Measurements from ENCODE around the gene IP6K1.

The IP6K1 gene

GRCh38 chr3:49747792-49748480 is 38.4 kb downstream of the IP6K1 start:
- 95% methylated on average over 13 of the region's 13 CpGs for WGBS, 2 experiments
- no peaks in the 10 kb centered on the region for H3K4me1 ChIP-seq (ENCODE audit: control insufficient read depth, insufficient read depth, low read length)
- H3K4me3 ChIP-seq (ENCODE audit: insufficient read depth, low read depth, low read length): no peak overlapping the region
- H3K27me3 ChIP-seq (ENCODE audit: control insufficient read depth, insufficient read depth, low read length, poor library complexity, severe bottlenecking): no peaks in the 10 kb centered on the region
- H3K36me3 ChIP-seq (ENCODE audit: control insufficient read depth, insufficient read depth, low read length): no peaks in the 10 kb centered on the region
- peak overlapping the region; percentile 54 for H3K27ac ChIP-seq (ENCODE audit: insufficient read depth, low read depth, low read length, poor library complexity, severe bottlenecking)
- no peaks in the 10 kb centered on the region for H3K9me3 ChIP-seq (ENCODE audit: control insufficient read depth, low read length)

- H3K36me3 ChIP-seq (ENCODE audit: control insufficient read depth, insufficient read depth, low read length): no peaks in the 10 kb centered on the region
These were observed 40.4 kb downstream of the IP6K1 start for GRCh38 chr3:49745986-49746385.

GRCh38 chr3:49740427-49740826 is 45.9 kb downstream of the IP6K1 start:
- no peaks in the 10 kb centered on the region for H3K9me3 ChIP-seq (ENCODE audit: control insufficient read depth, low read length)
- H3K4me3 ChIP-seq (ENCODE audit: insufficient read depth, low read depth, low read length): no peak overlapping the region
- no peaks in the 10 kb centered on the region for H3K27me3 ChIP-seq (ENCODE audit: control insufficient read depth, insufficient read depth, low read length, poor library complexity, severe bottlenecking)
- H3K4me1 ChIP-seq (ENCODE audit: control insufficient read depth, insufficient read depth, low read length): no peaks in the 10 kb centered on the region
- H3K36me3 ChIP-seq (ENCODE audit: control insufficient read depth, insufficient read depth, low read length): peaks cover 19% of the 10 kb centered on the region
- no peak overlapping the region for H3K27ac ChIP-seq (ENCODE audit: insufficient read depth, low read depth, low read length, poor library complexity, severe bottlenecking)

More at GRCh38 chr3:49745986-49746385, 40.4 kb downstream of the IP6K1 start:
- Histone ChIP-seq H3K4me3 (ENCODE audit: insufficient read depth, low read depth, low read length) (no peak overlapping the region), H3K4me1 (ENCODE audit: control insufficient read depth, insufficient read depth, low read length) (no peaks in the 10 kb centered on the region), H3K9me3 (ENCODE audit: control insufficient read depth, low read length) (no peaks in the 10 kb centered on the region), H3K27ac (ENCODE audit: insufficient read depth, low read depth, low read length, poor library complexity, severe bottlenecking) (no peak overlapping the region), H3K27me3 (ENCODE audit: control insufficient read depth, insufficient read depth, low read length, poor library complexity, severe bottlenecking) (no peaks in the 10 kb centered on the region)
- WGBS, 2 experiments: 83 to 98% methylated on average over 1 to 2 of the region's 2 CpGs

- WGBS, 2 experiments: 95 to 96% methylated on average over 11 of the region's 11 CpGs
- H3K4me1 ChIP-seq (ENCODE audit: control insufficient read depth, insufficient read depth, low read length): no peaks in the 10 kb centered on the region
- H3K9me3 ChIP-seq (ENCODE audit: control insufficient read depth, low read length): no peaks in the 10 kb centered on the region
- H3K36me3 ChIP-seq (ENCODE audit: control insufficient read depth, insufficient read depth, low read length): peaks cover 20% of the 10 kb centered on the region
- H3K27ac ChIP-seq (ENCODE audit: insufficient read depth, low read depth, low read length, poor library complexity, severe bottlenecking): no peak overlapping the region
- H3K4me3 ChIP-seq (ENCODE audit: insufficient read depth, low read depth, low read length): no peak overlapping the region
- H3K27me3 ChIP-seq (ENCODE audit: control insufficient read depth, insufficient read depth, low read length, poor library complexity, severe bottlenecking): no peaks in the 10 kb centered on the region
These were observed 48.2 kb downstream of the IP6K1 start for GRCh38 chr3:49738067-49738713.

GRCh38 chr3:49734752-49735151 is 51.6 kb downstream of the IP6K1 start:
- Histone ChIP-seq H3K4me3 (ENCODE audit: insufficient read depth, low read depth, low read length) (no peak overlapping the region), H3K9me3 (ENCODE audit: control insufficient read depth, low read length) (no peaks in the 10 kb centered on the region), H3K27ac (ENCODE audit: insufficient read depth, low read depth, low read length, poor library complexity, severe bottlenecking) (no peak overlapping the region), H3K36me3 (ENCODE audit: control insufficient read depth, insufficient read depth, low read length) (peaks cover 35% of the 10 kb centered on the region), H3K27me3 (ENCODE audit: control insufficient read depth, insufficient read depth, low read length, poor library complexity, severe bottlenecking) (no peaks in the 10 kb centered on the region), H3K4me1 (ENCODE audit: control insufficient read depth, insufficient read depth, low read length) (no peaks in the 10 kb centered on the region)
- 96 to 99% methylated on average over 6 of the region's 6 CpGs for WGBS, 2 experiments

- H3K4me3 ChIP-seq (ENCODE audit: insufficient read depth, low read depth, low read length): no peak overlapping the region
- 96 to 100% methylated on average over 1 of the region's 1 CpG for WGBS, 2 experiments
- H3K27me3 ChIP-seq (ENCODE audit: control insufficient read depth, insufficient read depth, low read length, poor library complexity, severe bottlenecking): no peaks in the 10 kb centered on the region
- H3K27ac ChIP-seq (ENCODE audit: insufficient read depth, low read depth, low read length, poor library complexity, severe bottlenecking): no peak overlapping the region
- H3K4me1 ChIP-seq (ENCODE audit: control insufficient read depth, insufficient read depth, low read length): no peaks in the 10 kb centered on the region
- peaks cover 33% of the 10 kb centered on the region for H3K36me3 ChIP-seq (ENCODE audit: control insufficient read depth, insufficient read depth, low read length)
- no peaks in the 10 kb centered on the region for H3K9me3 ChIP-seq (ENCODE audit: control insufficient read depth, low read length)
These were observed 52.8 kb downstream of the IP6K1 start for GRCh38 chr3:49733551-49733950.

GRCh38 chr3:49732597-49732996 is 53.7 kb downstream of the IP6K1 start:
- no peaks in the 10 kb centered on the region for H3K27me3 ChIP-seq (ENCODE audit: control insufficient read depth, insufficient read depth, low read length, poor library complexity, severe bottlenecking)
- H3K36me3 ChIP-seq (ENCODE audit: control insufficient read depth, insufficient read depth, low read length): peaks cover 30% of the 10 kb centered on the region
- 94 to 95% methylated on average over 11 of the region's 11 CpGs for whole genome bisulfite sequencing, 2 experiments
- H3K9me3 ChIP-seq (ENCODE audit: control insufficient read depth, low read length): no peaks in the 10 kb centered on the region
- no peak overlapping the region for H3K4me3 ChIP-seq (ENCODE audit: insufficient read depth, low read depth, low read length)
- H3K4me1 ChIP-seq (ENCODE audit: control insufficient read depth, insufficient read depth, low read length): no peaks in the 10 kb centered on the region
- no peak overlapping the region for H3K27ac ChIP-seq (ENCODE audit: insufficient read depth, low read depth, low read length, poor library complexity, severe bottlenecking)

- WGBS, 2 experiments: 93 to 94% methylated on average over 4 of the region's 4 CpGs
- peaks cover 27% of the 10 kb centered on the region for H3K36me3 ChIP-seq (ENCODE audit: control insufficient read depth, insufficient read depth, low read length)
These were observed 56.3 kb downstream of the IP6K1 start for GRCh38 chr3:49729966-49730609.

GRCh38 chr3:49727924-49728361 is 58.4 kb downstream of the IP6K1 start:
- Histone ChIP-seq H3K27me3 (ENCODE audit: control insufficient read depth, insufficient read depth, low read length, poor library complexity, severe bottlenecking) (no peaks in the 10 kb centered on the region), H3K4me1 (ENCODE audit: control insufficient read depth, insufficient read depth, low read length) (peaks cover 3% of the 10 kb centered on the region), H3K9me3 (ENCODE audit: control insufficient read depth, low read length) (no peaks in the 10 kb centered on the region), H3K4me3 (ENCODE audit: insufficient read depth, low read depth, low read length) (no peak overlapping the region), H3K36me3 (ENCODE audit: control insufficient read depth, insufficient read depth, low read length) (peaks cover 23% of the 10 kb centered on the region), H3K27ac (ENCODE audit: insufficient read depth, low read depth, low read length, poor library complexity, severe bottlenecking) (no peak overlapping the region)
- 97% methylated on average over 15 of the region's 15 CpGs for WGBS, 2 experiments

More at GRCh38 chr3:49729966-49730609, 56.3 kb downstream of the IP6K1 start:
- Histone ChIP-seq H3K27me3 (ENCODE audit: control insufficient read depth, insufficient read depth, low read length, poor library complexity, severe bottlenecking) (no peaks in the 10 kb centered on the region), H3K9me3 (ENCODE audit: control insufficient read depth, low read length) (no peaks in the 10 kb centered on the region), H3K4me3 (ENCODE audit: insufficient read depth, low read depth, low read length) (no peak overlapping the region), H3K4me1 (ENCODE audit: control insufficient read depth, insufficient read depth, low read length) (no peaks in the 10 kb centered on the region), H3K27ac (ENCODE audit: insufficient read depth, low read depth, low read length, poor library complexity, severe bottlenecking) (no peak overlapping the region)

- H3K27me3 ChIP-seq (ENCODE audit: control insufficient read depth, insufficient read depth, low read length, poor library complexity, severe bottlenecking): no peaks in the 10 kb centered on the region
- peaks cover 6% of the 10 kb centered on the region for H3K4me1 ChIP-seq (ENCODE audit: control insufficient read depth, insufficient read depth, low read length)
- no peak overlapping the region for H3K27ac ChIP-seq (ENCODE audit: insufficient read depth, low read depth, low read length, poor library complexity, severe bottlenecking)
- no peaks in the 10 kb centered on the region for H3K9me3 ChIP-seq (ENCODE audit: control insufficient read depth, low read length)
- H3K4me3 ChIP-seq (ENCODE audit: insufficient read depth, low read depth, low read length): no peak overlapping the region
- H3K36me3 ChIP-seq (ENCODE audit: control insufficient read depth, insufficient read depth, low read length): peaks cover 22% of the 10 kb centered on the region
- WGBS, 2 experiments: 96 to 97% methylated on average over 19 of the region's 19 CpGs
These were observed 59.0 kb downstream of the IP6K1 start for GRCh38 chr3:49727154-49727923.
